ENCODE data around the gene ETFA. TPM values are rescaled to one million over a fixed set of nuclear protein-coding genes. Genes with fewer than 3 reads are reported as not detected.

The ETFA gene
- total and polyA plus RNA-seq, 10 of the 15 experiments (the other 5 are each of a cell fraction or from before 2014, with no cell fraction given) = 114 to 331 (median 152) TPM

- Histone ChIP-seq H3K36me3 (ENCODE audit: control insufficient read depth in 2 of 2, insufficient read depth in 2 of 2, low read length in 1 of 2) (peaks cover 6 to 16% of the 10 kb centered on the region in 2 experiments), H3K9me3 (replicated peaks; ENCODE audit: control insufficient read depth, insufficient read depth, low read length) (peaks cover 2% of the 10 kb centered on the region; the same call in 2 of the 3 replicates), H3K27me3 (replicated peaks in 1 of 2; ENCODE audit: control insufficient read depth in 2 of 2, insufficient read depth in 2 of 2, low read length in 1 of 2) (no peaks in the 10 kb centered on the region), H3K4me2 (ENCODE audit: control insufficient read depth, insufficient read depth) (no peak overlapping the region), H3K79me2 (ENCODE audit: control insufficient read depth, insufficient read depth, low read length) (no peaks in the 10 kb centered on the region), H3K27ac (ENCODE audit: control insufficient read depth, insufficient read depth) (no peak overlapping the region), H4K20me1 (ENCODE audit: control insufficient read depth, insufficient read depth) (no peaks in the 10 kb centered on the region), H3K4me3 (no peak overlapping the region), H3K9ac (ENCODE audit: control insufficient read depth, insufficient read depth, low read length) (no peak overlapping the region), H2AFZ (ENCODE audit: control insufficient read depth, low read depth, low read length) (no peak overlapping the region), H3K4me1 (ENCODE audit: control insufficient read depth, insufficient read depth, low read length) (peaks cover 8% of the 10 kb centered on the region)
- DNase-seq (ENCODE audit: low read depth, low spot score) (no peak), ATAC-seq (no peak), FAIRE-seq (no peak)
- no peak for TF ChIP-seq SPI1 (IDR thresholded peaks at IDR 0.05; ENCODE audit: borderline replicate concordance, insufficient read depth, low read depth, low read length)
- TF ChIP-seq SMC3 (IDR thresholded peaks at IDR 0.05; ENCODE audit: borderline replicate concordance, low read length) = no peak
- TF ChIP-seq ZNF24 (IDR thresholded peaks at IDR 0.05) = no peak
- no peak for TF ChIP-seq SIN3A (IDR thresholded peaks at IDR 0.05; ENCODE audit: low read depth, low read length)
- TF ChIP-seq GABPA (IDR thresholded peaks at IDR 0.05; ENCODE audit: low read depth) = no peak
- TF ChIP-seq PAX5 (IDR thresholded peaks at IDR 0.05; ENCODE audit: borderline replicate concordance, low read depth, low read length) = no peak
- no peak for TF ChIP-seq SRF (IDR thresholded peaks at IDR 0.05; ENCODE audit: low read depth in 2 of 2, low read length in 2 of 2)
- TF ChIP-seq EGR1 (IDR thresholded peaks at IDR 0.05; ENCODE audit: borderline replicate concordance in 1 of 2, low read depth in 2 of 2, low read length in 2 of 2) = no peak
- no peak for TF ChIP-seq NFYA (IDR thresholded peaks at IDR 0.05; ENCODE audit: borderline replicate concordance, low read depth, low read length)
- no peak for TF ChIP-seq RB1 (IDR thresholded peaks at IDR 0.05; ENCODE audit: borderline replicate concordance)
- no peak for TF ChIP-seq BACH1 (IDR thresholded peaks at IDR 0.05; ENCODE audit: borderline replicate concordance)
- no peak for TF ChIP-seq ZNF384 (IDR thresholded peaks at IDR 0.05; ENCODE audit: borderline replicate concordance, low read depth, low read length)
- no peak for TF ChIP-seq CREM (IDR thresholded peaks at IDR 0.05; ENCODE audit: low read depth)
- TF ChIP-seq SUPT20H (IDR thresholded peaks at IDR 0.05; ENCODE audit: borderline replicate concordance, control insufficient read depth, low read depth, low read length) = no peak
- no peak for TF ChIP-seq PRDM15 (CRISPR knock-in tag; IDR thresholded peaks at IDR 0.05)
- no peak for TF ChIP-seq SMAD5 (IDR thresholded peaks at IDR 0.05; ENCODE audit: low read depth)
- in situ Hi-C loops (cut with MboI) = no loop called here
- 90% methylated on average over 5 of the region's 5 CpGs for WGBS (ENCODE audit: insufficient coverage, insufficient replicate concordance, low lambda C conversion rate, missing lambda C conversion rate)
- ChIA-PET POLR2A (no interaction called here), SMC1A (ENCODE audit: uncharacterized antibody, unreplicated experiment) (interaction anchor here (1.1 to 1.6 kb wide), 3 partner anchors 8 to 18 kb away, joined by 3 read pairs; no protein-coding TSS in a partner anchor), RAD21 (ENCODE audit: unreplicated experiment) (interaction anchor here (1.6 kb wide), 1 partner anchor 27 kb away, joined by 4 read pairs; no protein-coding TSS in a partner anchor), CTCF (interaction anchor here (0.5 to 2.9 kb wide), 5 partner anchors 14 to 901 kb away, joined by 3 to 12 read pairs (median 3); no protein-coding TSS in a partner anchor)
- intact Hi-C loops (cut with micrococcal nuclease; ENCODE audit: unreplicated experiment) = no loop called here
- BruUV-seq (replicated peaks) = no TSS peak
Measured at GRCh38 chr15:76217882-76218217, 93.4 kb downstream of the ETFA start.

Measured in GM12878 (cell line).